MCF 10A (cell line): Measurements from ENCODE around the gene FTCD. TPM values are rescaled to one million over a fixed set of nuclear protein-coding genes. Genes with fewer than 3 reads are reported as not detected.

Source experiments
- BruUV-seq: library from RNA; stranded (reverse); fragments of 400-500 nt; replicated peaks from 2 replicates; lab custom pipeline; 2021; lab: Mats Ljungman, UMichigan
- CTCF ChIA-PET: fragments of 300-600 bp; sonication (Branson Sonifier 250); formaldehyde crosslinking; extraction: SDS; loops from one replicate; lab custom pipeline; 2021; ENCODE audit warnings: antibody characterized with exemption, inconsistent platforms; lab: Yijun Ruan, JAX
- POLR2A ChIA-PET: fragments of 300-600, 350-650 bp; sonication (Branson Sonifier 250); formaldehyde crosslinking; extraction: SDS; loops from one replicate; lab custom pipeline; 2020; ENCODE audit warnings: antibody characterized with exemption, inconsistent platforms; lab: Yijun Ruan, JAX
- DNase-seq: peaks from one replicate; pipeline ENCODE4 v3.0.0-alpha.2; 2018; ENCODE audit not compliant: unreplicated experiment
- H3K27ac Mint-ChIP-seq: one replicate; pipeline ENCODE4 v1.8.0; 2022; ENCODE audit warnings: mild to moderate bottlenecking, low read depth, mixed read lengths; ENCODE audit not compliant: unreplicated experiment
- H3K27me3 Mint-ChIP-seq: one replicate; pipeline ENCODE4 v1.8.0; 2022; ENCODE audit warnings: mixed read lengths; ENCODE audit not compliant: insufficient read depth, unreplicated experiment
- H3K36me3 Mint-ChIP-seq: one replicate; pipeline ENCODE4 v1.8.0; 2022; ENCODE audit warnings: mild to moderate bottlenecking, moderate library complexity, mixed read lengths; ENCODE audit not compliant: insufficient read depth, unreplicated experiment
- H3K4me1 Mint-ChIP-seq: one replicate; pipeline ENCODE4 v1.8.0; 2022; ENCODE audit warnings: mixed read lengths; ENCODE audit not compliant: insufficient read depth, unreplicated experiment
- H3K4me3 Mint-ChIP-seq: one replicate; pipeline ENCODE4 v1.8.0; 2022; ENCODE audit warnings: mild to moderate bottlenecking, moderate library complexity, mixed read lengths; ENCODE audit not compliant: unreplicated experiment
- H3K9me3 Mint-ChIP-seq: one replicate; pipeline ENCODE4 v1.8.0; 2022; ENCODE audit warnings: mixed read lengths; ENCODE audit not compliant: unreplicated experiment
- CTCF ChIP-seq: fragments of 200-600 bp; IDR thresholded peaks from one replicate; pipeline ENCODE4 v1.8.0; 2022; ENCODE audit warnings: antibody characterized with exemption, mild to moderate bottlenecking; ENCODE audit not compliant: unreplicated experiment
- intact Hi-C: fragments of 100-400 bp; cut with micrococcal nuclease; formaldehyde crosslinking; loops from 2 replicates; pipeline ENCODE4 v1.14.1; 2022
- total RNA-seq: library from RNA; stranded (reverse); gene quantifications from 2 replicates; pipeline ENCODE4 v1.2.3, GENCODE V29; 2022

FTCD gene
- total RNA-seq, 1 experiment from 2014 or later, result not detected

GRCh38 chr21:46138383-46138970 lies 16.9 kb downstream of the FTCD start:
- Mint-ChIP-seq H3K27ac (no peak overlapping the region), H3K9me3 (no peaks in the 10 kb centered on the region), H3K36me3 (no peaks in the 10 kb centered on the region), H3K4me3 (no peak overlapping the region), H3K27me3 (peaks cover 16% of the 10 kb centered on the region), H3K4me1 (no peaks in the 10 kb centered on the region)
- BruUV-seq, result no TSS peak
- CTCF ChIA-PET, result interaction anchor here (0.6 kb wide), 1 partner anchor 21 kb away, joined by 3 read pairs; no protein-coding TSS in a partner anchor
- POLR2A ChIA-PET, result no interaction called here
- intact Hi-C loops, result no loop called here
- no peak for DNase-seq
- TF ChIP-seq CTCF, result no peak

- Mint-ChIP-seq H3K27ac (no peak overlapping the region), H3K4me1 (no peaks in the 10 kb centered on the region), H3K36me3 (no peaks in the 10 kb centered on the region), H3K4me3 (no peak overlapping the region), H3K9me3 (no peaks in the 10 kb centered on the region), H3K27me3 (peaks cover 16% of the 10 kb centered on the region)
- POLR2A ChIA-PET, result no interaction called here
- CTCF ChIA-PET, result no interaction called here
- no TSS peak for BruUV-seq
- no peak for TF ChIP-seq CTCF
- DNase-seq, result no peak
- intact Hi-C loops, result no loop called here
These were observed 17.5 kb downstream of the FTCD start for GRCh38 chr21:46137908-46138307.

GRCh38 chr21:46136739-46137349 lies 18.5 kb downstream of the FTCD start:
- H3K27ac Mint-ChIP-seq, result no peak overlapping the region
- peaks cover 16% of the 10 kb centered on the region for H3K27me3 Mint-ChIP-seq
- no TSS peak for BruUV-seq
- no peak for TF ChIP-seq CTCF
- no peaks in the 10 kb centered on the region for H3K4me1 Mint-ChIP-seq
- H3K4me3 Mint-ChIP-seq, result no peak overlapping the region
- H3K9me3 Mint-ChIP-seq, result no peaks in the 10 kb centered on the region
- no peaks in the 10 kb centered on the region for H3K36me3 Mint-ChIP-seq
- no peak for DNase-seq
- intact Hi-C loops, result no loop called here
- CTCF ChIA-PET, result interaction anchor here (0.5 to 0.6 kb wide), 2 partner anchors 88 to 525 kb away, joined by 3 read pairs; no protein-coding TSS in a partner anchor
- POLR2A ChIA-PET, result no interaction called here

- no peak for DNase-seq
- Mint-ChIP-seq H3K27ac (no peak overlapping the region), H3K4me3 (no peak overlapping the region), H3K4me1 (no peaks in the 10 kb centered on the region), H3K9me3 (no peaks in the 10 kb centered on the region), H3K36me3 (no peaks in the 10 kb centered on the region), H3K27me3 (peaks cover 16% of the 10 kb centered on the region)
- no TSS peak for BruUV-seq
- ChIA-PET POLR2A (no interaction called here), CTCF (interaction anchor here (0.6 kb wide), 1 partner anchor 526 kb away, joined by 3 read pairs; no protein-coding TSS in a partner anchor)
- intact Hi-C loops, result no loop called here
- no peak for TF ChIP-seq CTCF
These were observed 19.5 kb downstream of the FTCD start for GRCh38 chr21:46135782-46136395.
